ENCODE data around the gene TRAF3. TPM values are rescaled to one million over a fixed set of nuclear protein-coding genes. Genes with fewer than 3 reads are reported as not detected.

Gene TRAF3
- total RNA-seq, 1 experiment from 2014 or later, result 25.3 TPM

DNA sequence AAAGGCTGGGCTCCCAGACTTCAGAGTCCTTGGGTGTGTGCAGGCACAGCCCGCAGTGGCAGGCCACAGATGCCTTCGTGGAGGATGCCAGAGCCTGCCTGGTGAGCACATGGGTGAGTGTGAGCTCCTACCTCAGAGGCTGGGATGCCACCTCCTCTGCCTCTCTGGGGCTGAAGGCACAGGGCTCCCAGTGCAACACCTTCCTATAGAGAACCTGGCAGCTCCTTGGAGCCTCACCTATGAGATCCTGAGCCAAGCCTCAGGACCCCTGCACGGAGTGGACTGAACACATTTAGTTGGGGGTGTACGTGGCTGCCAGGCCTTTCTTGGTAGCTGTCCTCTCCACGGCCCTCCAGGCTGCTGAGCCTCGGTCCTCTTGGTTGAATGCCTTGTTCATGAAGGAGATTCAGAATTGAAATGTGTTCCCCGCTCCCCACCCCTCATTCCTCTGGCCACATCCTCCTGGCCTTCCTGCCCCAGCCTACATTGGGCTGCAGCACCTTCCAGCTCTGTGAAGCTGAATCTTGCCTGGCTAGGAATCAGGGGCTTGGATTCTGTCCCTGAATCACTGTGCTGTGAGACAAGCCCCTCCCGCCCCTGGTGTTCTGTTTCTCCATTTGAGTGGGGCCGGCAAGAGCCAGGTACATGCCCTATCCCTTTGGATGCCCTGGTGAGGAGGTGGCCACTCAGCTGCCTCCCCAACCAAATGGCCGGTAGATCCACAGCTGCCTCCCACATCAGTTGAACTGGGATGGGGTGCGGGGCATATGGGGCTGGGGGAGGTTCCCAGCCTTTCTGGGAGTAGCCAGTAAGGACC lies 38.7 kb upstream of the TRAF3 start:
- intact Hi-C loops (cut with micrococcal nuclease), result no loop called here
- BruUV-seq (replicated peaks), result no TSS peak
- CTCF ChIA-PET, result no interaction called here
- Mint-ChIP-seq H3K27ac (ENCODE audit: low read depth, unreplicated experiment) (no peak overlapping the region), H3K36me3 (ENCODE audit: insufficient read depth, unreplicated experiment) (peaks cover 45% of the 10 kb centered on the region), H3K4me1 (ENCODE audit: insufficient read depth, unreplicated experiment) (no peaks in the 10 kb centered on the region), H3K4me3 (ENCODE audit: unreplicated experiment) (no peak overlapping the region), H3K9me3 (ENCODE audit: unreplicated experiment) (no peaks in the 10 kb centered on the region), H3K27me3 (ENCODE audit: insufficient read depth, unreplicated experiment) (no peaks in the 10 kb centered on the region)
- POLR2A ChIA-PET, result no interaction called here
- TF ChIP-seq, protein P1, sequence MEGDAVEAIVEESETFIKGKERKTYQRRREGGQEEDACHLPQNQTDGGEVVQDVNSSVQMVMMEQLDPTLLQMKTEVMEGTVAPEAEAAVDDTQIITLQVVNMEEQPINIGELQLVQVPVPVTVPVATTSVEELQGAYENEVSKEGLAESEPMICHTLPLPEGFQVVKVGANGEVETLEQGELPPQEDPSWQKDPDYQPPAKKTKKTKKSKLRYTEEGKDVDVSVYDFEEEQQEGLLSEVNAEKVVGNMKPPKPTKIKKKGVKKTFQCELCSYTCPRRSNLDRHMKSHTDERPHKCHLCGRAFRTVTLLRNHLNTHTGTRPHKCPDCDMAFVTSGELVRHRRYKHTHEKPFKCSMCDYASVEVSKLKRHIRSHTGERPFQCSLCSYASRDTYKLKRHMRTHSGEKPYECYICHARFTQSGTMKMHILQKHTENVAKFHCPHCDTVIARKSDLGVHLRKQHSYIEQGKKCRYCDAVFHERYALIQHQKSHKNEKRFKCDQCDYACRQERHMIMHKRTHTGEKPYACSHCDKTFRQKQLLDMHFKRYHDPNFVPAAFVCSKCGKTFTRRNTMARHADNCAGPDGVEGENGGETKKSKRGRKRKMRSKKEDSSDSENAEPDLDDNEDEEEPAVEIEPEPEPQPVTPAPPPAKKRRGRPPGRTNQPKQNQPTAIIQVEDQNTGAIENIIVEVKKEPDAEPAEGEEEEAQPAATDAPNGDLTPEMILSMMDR (IDR thresholded peaks at IDR 0.05; ENCODE audit: unreplicated experiment), result no peak
- DNase-seq (ENCODE audit: unreplicated experiment), result no peak

DNA sequence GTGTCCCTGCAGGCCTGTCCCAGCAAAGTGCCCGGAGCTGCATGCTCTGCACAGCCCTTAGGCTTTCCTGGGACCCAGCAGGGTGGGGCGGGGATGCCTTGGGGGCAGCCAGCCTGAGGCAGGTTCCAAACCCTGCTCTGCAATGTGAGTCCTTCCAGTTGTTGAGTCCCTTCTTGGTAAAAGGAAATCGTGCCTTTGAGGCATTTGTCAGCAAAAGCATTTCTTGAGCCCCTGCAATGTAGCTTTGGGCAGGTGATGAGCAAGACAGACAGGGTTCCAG lies 38.1 kb upstream of the TRAF3 start:
- Mint-ChIP-seq H3K27ac (ENCODE audit: low read depth, unreplicated experiment) (no peak overlapping the region), H3K4me3 (ENCODE audit: unreplicated experiment) (no peak overlapping the region), H3K27me3 (ENCODE audit: insufficient read depth, unreplicated experiment) (no peaks in the 10 kb centered on the region), H3K4me1 (ENCODE audit: insufficient read depth, unreplicated experiment) (no peaks in the 10 kb centered on the region), H3K36me3 (ENCODE audit: insufficient read depth, unreplicated experiment) (peaks cover 43% of the 10 kb centered on the region), H3K9me3 (ENCODE audit: unreplicated experiment) (no peaks in the 10 kb centered on the region)
- BruUV-seq (replicated peaks), result no TSS peak
- CTCF ChIA-PET, result no interaction called here
- POLR2A ChIA-PET, result no interaction called here
- TF ChIP-seq, protein P1 (IDR thresholded peaks at IDR 0.05; ENCODE audit: unreplicated experiment), result no peak
- no peak for DNase-seq (ENCODE audit: unreplicated experiment)
- intact Hi-C loops (cut with micrococcal nuclease), result no loop called here

DNA sequence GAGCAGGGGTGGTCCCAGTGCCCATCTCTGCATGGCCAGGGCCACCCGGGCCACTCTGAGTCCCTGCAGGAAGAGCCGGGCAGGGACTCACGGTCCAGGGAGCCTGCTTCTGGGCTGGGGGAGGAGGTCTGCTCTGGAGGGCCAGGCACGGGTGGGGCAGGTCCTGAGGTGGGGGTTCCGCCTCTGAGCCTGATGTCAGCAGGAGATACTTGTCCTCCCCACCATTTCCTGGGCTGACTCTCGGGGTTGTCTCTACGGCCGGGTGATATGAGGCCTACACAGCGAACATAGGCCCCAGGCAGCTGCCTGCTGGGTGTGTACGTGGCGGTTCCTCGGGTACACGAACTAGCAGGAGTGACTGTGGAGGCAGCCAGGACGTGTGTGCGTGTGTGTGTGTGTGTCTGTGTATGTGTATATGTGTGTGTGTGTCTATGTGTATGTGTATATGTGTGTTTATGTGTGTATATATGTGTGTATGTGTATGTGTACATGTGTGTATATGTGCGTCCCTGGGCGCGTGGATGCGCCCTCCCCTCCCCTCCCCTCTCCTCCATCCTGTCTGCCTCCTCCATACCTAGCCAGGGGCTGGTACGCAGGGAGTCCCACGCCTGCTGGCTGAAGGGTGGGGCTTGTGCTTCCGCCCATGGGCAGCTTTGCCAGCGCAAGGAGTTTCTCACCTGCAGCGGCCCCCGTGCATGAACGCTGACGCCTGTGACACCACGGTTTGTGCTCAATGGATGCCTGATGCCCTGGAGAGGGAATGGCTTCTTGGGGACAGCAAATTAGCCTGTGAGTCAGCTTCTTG lies 30.4 kb upstream of the TRAF3 start:
- H3K36me3 Mint-ChIP-seq (ENCODE audit: insufficient read depth, unreplicated experiment), result peaks cover 13% of the 10 kb centered on the region
- H3K4me1 Mint-ChIP-seq (ENCODE audit: insufficient read depth, unreplicated experiment), result no peaks in the 10 kb centered on the region
- TF ChIP-seq, protein P1 (IDR thresholded peaks at IDR 0.05; ENCODE audit: unreplicated experiment), result no peak
- no peaks in the 10 kb centered on the region for H3K9me3 Mint-ChIP-seq (ENCODE audit: unreplicated experiment)
- POLR2A ChIA-PET, result interaction anchor here (0.6 kb wide), 2 partner anchors 221 to 239 kb away, joined by 3 to 4 read pairs; no protein-coding TSS in a partner anchor
- no peak for DNase-seq (ENCODE audit: unreplicated experiment)
- H3K27ac Mint-ChIP-seq (ENCODE audit: low read depth, unreplicated experiment), result no peak overlapping the region
- intact Hi-C loops (cut with micrococcal nuclease), result no loop called here
- H3K27me3 Mint-ChIP-seq (ENCODE audit: insufficient read depth, unreplicated experiment), result no peaks in the 10 kb centered on the region
- no TSS peak for BruUV-seq (replicated peaks)
- CTCF ChIA-PET, result no interaction called here
- H3K4me3 Mint-ChIP-seq (ENCODE audit: unreplicated experiment), result no peak overlapping the region

DNA sequence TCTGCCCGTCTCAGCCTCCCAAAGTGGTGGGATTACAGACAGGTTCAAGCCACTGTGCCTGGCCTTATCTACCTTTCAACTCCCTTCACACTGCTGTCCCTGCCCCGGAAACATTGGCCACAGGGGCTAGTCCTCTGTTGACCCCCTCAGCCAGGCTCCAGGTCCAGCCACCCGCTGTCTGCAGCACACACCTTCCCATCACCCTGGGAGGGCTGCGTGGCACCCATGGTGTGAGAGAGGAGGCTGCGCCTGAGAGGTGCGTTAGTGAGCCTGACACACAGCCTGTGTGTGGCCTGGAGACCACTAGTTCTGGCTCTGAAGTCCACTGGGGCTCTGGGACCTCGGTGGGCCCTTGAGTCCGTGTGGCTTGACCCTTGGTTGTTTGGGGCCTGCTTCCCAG lies 28.4 kb upstream of the TRAF3 start:
- Mint-ChIP-seq H3K36me3 (ENCODE audit: insufficient read depth, unreplicated experiment) (peaks cover 6% of the 10 kb centered on the region), H3K27ac (ENCODE audit: low read depth, unreplicated experiment) (no peak overlapping the region), H3K27me3 (ENCODE audit: insufficient read depth, unreplicated experiment) (no peaks in the 10 kb centered on the region), H3K9me3 (ENCODE audit: unreplicated experiment) (no peaks in the 10 kb centered on the region), H3K4me1 (ENCODE audit: insufficient read depth, unreplicated experiment) (no peaks in the 10 kb centered on the region), H3K4me3 (ENCODE audit: unreplicated experiment) (no peak overlapping the region)
- no TSS peak for BruUV-seq (replicated peaks)
- TF ChIP-seq, protein P1 (IDR thresholded peaks at IDR 0.05; ENCODE audit: unreplicated experiment), result no peak
- intact Hi-C loops (cut with micrococcal nuclease), result no loop called here
- POLR2A ChIA-PET, result no interaction called here
- no peak for DNase-seq (ENCODE audit: unreplicated experiment)
- CTCF ChIA-PET, result no interaction called here
